Tibial artery (tissue), 4 donors: ENCODE data around the gene SOX8.
A peak's percentile ranks its signal among the peaks of the same experiment; 100 is the strongest.

ENCODE experiments used
- DNase-seq, 2 donors: peaks; one replicate each; pipeline ENCODE4 v3.0.0-alpha.2; 2019
- H3K27ac ChIP-seq, 2 donors: fragments of 200-600 bp; sonication (generic) in 1 of 2; 1 replicate in 1 of 2; 2 replicates in 1 of 2; pipeline ENCODE4 v1.5.1; 2018 to 2019; ENCODE audit warnings: mild to moderate bottlenecking in 1 of 2
- H3K27me3 ChIP-seq, 2 donors: fragments of 200-600 bp; sonication (generic) in 1 of 2; one replicate each; pipeline versions ENCODE4 v1.5.1 to v1.6.0; 2016 to 2019
- H3K36me3 ChIP-seq, 3 donors: fragments of 200-600 bp; sonication (generic) in 2 of 3; one replicate each; pipeline ENCODE4 v1.5.1; 2016 to 2019; ENCODE audit warnings: mild to moderate bottlenecking in 2 of 3
- H3K4me1 ChIP-seq, 4 donors: fragments of 200-600 bp; sonication (generic) in 2 of 4; 1 replicate in 3 of 4; 2 replicates in 1 of 4; pipeline ENCODE4 v1.5.1; 2016 to 2019
- H3K4me3 ChIP-seq, 2 donors: fragments of 200-600 bp; sonication (generic) in 1 of 2; 1 replicate in 1 of 2; 2 replicates in 1 of 2; pipeline ENCODE4 v1.5.1; 2018 to 2019; ENCODE audit warnings: mild to moderate bottlenecking in 2 of 2
- H3K9me3 ChIP-seq, 3 donors: fragments of 200-600 bp; sonication (generic) in 1 of 3; one replicate each; pipeline ENCODE4 v1.5.1; 2016 to 2019
- intact Hi-C: fragments of 100-400 bp; cut with DNase I; formaldehyde crosslinking; loops from one replicate; pipeline ENCODE4 v1.15.0; 2023; ENCODE audit warnings: low total_unique reads
- TF ChIP-seq, protein P1 (sequence below), 2 experiments: fragments of 200-600 bp in 1 of 2; fragments of 450-650 bp in 1 of 2; IDR thresholded peaks; one replicate each; pipeline ENCODE4 v1.5.1; 2017 to 2019; ENCODE audit warnings: antibody characterized with exemption in 2 of 2, mild to moderate bottlenecking in 1 of 2, moderate library complexity in 1 of 2

The SOX8 gene

DNA sequence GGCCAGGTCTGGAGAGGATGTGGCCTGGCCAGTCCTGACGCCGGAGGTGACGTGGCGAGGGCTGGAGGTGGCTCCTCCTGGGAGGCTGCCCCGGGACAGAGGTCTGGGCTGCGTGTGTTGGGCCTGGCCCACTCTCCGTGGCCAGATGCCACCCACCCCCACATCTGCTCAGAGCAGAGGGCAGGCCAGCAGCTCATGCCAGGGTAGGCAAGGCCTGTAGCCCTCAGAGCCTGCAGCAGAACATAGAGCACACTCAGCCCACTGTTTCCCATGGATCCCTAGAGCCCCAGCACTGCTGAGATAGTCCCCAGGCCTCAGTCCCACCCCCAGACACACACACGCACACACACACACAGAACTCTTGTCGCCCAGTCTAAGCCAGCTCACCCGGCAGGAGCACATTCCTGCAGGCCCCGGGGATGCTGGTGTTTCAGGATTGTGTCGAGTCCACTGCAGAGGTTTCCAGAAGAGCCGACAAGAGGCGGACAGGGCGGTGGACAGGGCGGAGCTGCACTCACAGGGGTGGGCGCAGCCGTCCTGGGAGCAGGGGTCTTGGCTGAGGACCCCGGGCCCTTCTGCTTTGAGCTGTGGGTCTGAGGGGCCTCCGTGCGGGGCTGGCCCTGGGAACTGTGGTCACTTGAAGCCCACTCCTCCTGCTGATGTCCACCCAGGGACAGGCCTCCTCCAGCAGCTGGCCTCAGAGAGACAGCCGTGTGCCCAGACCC is 33.4 kb downstream of the SOX8 start:
- DNase-seq = peak in 1 of 2 donors; percentile 77
- Histone ChIP-seq H3K36me3 (no peaks in the 10 kb centered on the region), H3K27ac (peak overlapping the region in 1 of 2 donors; percentile 61), H3K9me3 (no peaks in the 10 kb centered on the region), H3K4me1 (peaks cover 0 to 13% (median 12%) of the 10 kb centered on the region in 4 donors), H3K27me3 (peaks cover 0 to 30% of the 10 kb centered on the region in 2 donors), H3K4me3 (no peak overlapping the region)
- intact Hi-C loops = no loop called here
- TF ChIP-seq, protein P1, sequence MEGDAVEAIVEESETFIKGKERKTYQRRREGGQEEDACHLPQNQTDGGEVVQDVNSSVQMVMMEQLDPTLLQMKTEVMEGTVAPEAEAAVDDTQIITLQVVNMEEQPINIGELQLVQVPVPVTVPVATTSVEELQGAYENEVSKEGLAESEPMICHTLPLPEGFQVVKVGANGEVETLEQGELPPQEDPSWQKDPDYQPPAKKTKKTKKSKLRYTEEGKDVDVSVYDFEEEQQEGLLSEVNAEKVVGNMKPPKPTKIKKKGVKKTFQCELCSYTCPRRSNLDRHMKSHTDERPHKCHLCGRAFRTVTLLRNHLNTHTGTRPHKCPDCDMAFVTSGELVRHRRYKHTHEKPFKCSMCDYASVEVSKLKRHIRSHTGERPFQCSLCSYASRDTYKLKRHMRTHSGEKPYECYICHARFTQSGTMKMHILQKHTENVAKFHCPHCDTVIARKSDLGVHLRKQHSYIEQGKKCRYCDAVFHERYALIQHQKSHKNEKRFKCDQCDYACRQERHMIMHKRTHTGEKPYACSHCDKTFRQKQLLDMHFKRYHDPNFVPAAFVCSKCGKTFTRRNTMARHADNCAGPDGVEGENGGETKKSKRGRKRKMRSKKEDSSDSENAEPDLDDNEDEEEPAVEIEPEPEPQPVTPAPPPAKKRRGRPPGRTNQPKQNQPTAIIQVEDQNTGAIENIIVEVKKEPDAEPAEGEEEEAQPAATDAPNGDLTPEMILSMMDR (IDR thresholded peaks at IDR 0.05) = no peak

GRCh38 chr16:1018447-1019198 is 37.1 kb downstream of the SOX8 start:
- TF ChIP-seq, protein P1 (IDR thresholded peaks at IDR 0.05) = no peak
- Histone ChIP-seq H3K9me3 (no peaks in the 10 kb centered on the region), H3K4me1 (peaks cover 0 to 14% (median 13%) of the 10 kb centered on the region in 4 donors), H3K27ac (peak overlapping the region; percentile 19 to 62), H3K36me3 (no peaks in the 10 kb centered on the region), H3K4me3 (peak overlapping the region; percentile 37 to 46), H3K27me3 (peaks cover 0 to 40% of the 10 kb centered on the region in 2 donors)
- intact Hi-C loops = no loop called here
- no peak for DNase-seq

DNA sequence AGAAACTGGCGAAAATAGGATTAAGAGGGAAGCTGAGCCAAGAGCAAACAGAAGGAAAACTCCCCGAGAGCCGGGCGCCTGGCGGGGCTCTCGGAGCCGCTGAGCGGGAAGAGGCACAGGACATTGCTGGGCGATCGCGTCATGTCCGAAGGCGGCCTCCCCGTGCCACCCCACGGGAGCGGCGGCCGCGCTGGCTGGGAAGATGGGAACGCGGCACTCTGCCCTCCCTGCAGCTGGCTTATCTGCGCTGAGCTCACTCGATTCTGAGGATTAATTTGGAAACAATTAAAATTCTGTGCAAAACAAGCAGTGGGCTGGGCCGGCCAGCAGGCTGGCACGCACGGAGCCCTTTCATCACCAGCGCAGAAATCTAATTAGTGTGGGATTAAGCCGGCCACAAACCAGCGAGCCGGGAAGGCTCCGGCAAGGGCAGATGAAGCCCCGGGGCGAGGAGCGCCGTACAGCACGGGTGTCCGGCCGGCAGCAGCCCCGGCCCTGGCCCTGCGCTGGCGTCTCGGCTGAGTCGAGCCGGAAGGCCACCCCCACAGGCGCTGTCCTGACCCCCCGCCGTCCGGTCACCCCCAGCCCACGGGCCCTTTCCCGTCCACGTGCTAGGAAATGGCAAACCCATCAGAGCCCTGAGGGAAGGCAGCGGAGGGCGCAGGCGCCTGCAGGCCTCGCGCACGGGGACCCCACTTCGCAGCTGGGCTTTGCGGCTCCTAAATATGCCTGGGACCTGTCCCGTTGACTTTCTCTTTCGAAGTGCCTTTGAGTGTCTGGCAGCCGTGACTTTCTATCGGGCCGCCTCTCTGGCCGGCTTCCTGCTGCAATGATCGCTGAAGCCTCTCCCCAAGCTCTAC is 37.9 kb downstream of the SOX8 start:
- H3K27me3 ChIP-seq = peaks cover 0 to 48% of the 10 kb centered on the region in 2 donors
- intact Hi-C loops = no loop called here
- DNase-seq = peak in 1 of 2 donors; percentile 78
- no peaks in the 10 kb centered on the region for H3K36me3 ChIP-seq
- H3K9me3 ChIP-seq = no peaks in the 10 kb centered on the region
- peak overlapping the region; percentile 19 to 62 for H3K27ac ChIP-seq
- H3K4me1 ChIP-seq = peaks cover 0 to 14% (median 13%) of the 10 kb centered on the region in 4 donors
- peak overlapping the region; percentile 37 to 46 for H3K4me3 ChIP-seq
- TF ChIP-seq, protein P1 (IDR thresholded peaks at IDR 0.05) = no peak

DNA sequence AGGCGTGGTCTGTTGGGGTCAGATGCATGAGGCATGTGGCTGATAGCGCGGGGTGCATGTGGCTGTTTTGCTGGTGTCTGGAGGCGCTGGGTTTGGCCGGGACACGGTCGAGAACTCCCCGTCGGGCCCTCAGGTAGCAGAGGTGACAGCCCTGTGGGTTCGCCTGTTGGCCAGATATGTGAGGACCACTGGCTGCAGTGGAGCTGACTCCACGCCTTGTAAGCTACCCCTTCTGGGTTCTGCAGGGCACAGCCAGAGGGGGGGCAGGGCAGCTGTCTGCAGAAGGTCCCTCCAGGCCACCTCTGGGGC is 38.5 kb downstream of the SOX8 start:
- intact Hi-C loops = no loop called here
- H3K9me3 ChIP-seq = no peaks in the 10 kb centered on the region
- H3K36me3 ChIP-seq = no peaks in the 10 kb centered on the region
- H3K27me3 ChIP-seq = peaks cover 0 to 54% of the 10 kb centered on the region in 2 donors
- peak overlapping the region in 1 of 2 donors; percentile 62 for H3K27ac ChIP-seq
- DNase-seq = no peak
- TF ChIP-seq, protein P1 (IDR thresholded peaks at IDR 0.05) = no peak
- H3K4me3 ChIP-seq = peak overlapping the region in 1 of 2 donors; percentile 46
- peaks cover 0 to 14% (median 13%) of the 10 kb centered on the region in 4 donors for H3K4me1 ChIP-seq

GRCh38 chr16:1020591-1020990 is 39.0 kb downstream of the SOX8 start:
- intact Hi-C loops = no loop called here
- H3K9me3 ChIP-seq = no peaks in the 10 kb centered on the region
- H3K4me1 ChIP-seq = peaks cover 0 to 14% (median 13%) of the 10 kb centered on the region in 4 donors
- no peaks in the 10 kb centered on the region for H3K36me3 ChIP-seq
- H3K27ac ChIP-seq = no peak overlapping the region
- no peak overlapping the region for H3K4me3 ChIP-seq
- no peak for DNase-seq
- peaks cover 0 to 58% of the 10 kb centered on the region in 2 donors for H3K27me3 ChIP-seq
- TF ChIP-seq, protein P1 (IDR thresholded peaks at IDR 0.05) = no peak
